Stimulated activated CD8-positive, alpha-beta memory T cell treated with anti-CD3 and anti-CD28 coated beads, Interleukin-7, amount 100 ng/mL, for 4 hours (primary cell): ENCODE measurements around the gene MTPN.

Experiments used
- DNase-seq, 2 donors: peaks; one replicate each; pipeline ENCODE4 v3.0.0-alpha.2; 2020; ENCODE audit warnings: low read depth in 2 of 2

The MTPN gene

DNA sequence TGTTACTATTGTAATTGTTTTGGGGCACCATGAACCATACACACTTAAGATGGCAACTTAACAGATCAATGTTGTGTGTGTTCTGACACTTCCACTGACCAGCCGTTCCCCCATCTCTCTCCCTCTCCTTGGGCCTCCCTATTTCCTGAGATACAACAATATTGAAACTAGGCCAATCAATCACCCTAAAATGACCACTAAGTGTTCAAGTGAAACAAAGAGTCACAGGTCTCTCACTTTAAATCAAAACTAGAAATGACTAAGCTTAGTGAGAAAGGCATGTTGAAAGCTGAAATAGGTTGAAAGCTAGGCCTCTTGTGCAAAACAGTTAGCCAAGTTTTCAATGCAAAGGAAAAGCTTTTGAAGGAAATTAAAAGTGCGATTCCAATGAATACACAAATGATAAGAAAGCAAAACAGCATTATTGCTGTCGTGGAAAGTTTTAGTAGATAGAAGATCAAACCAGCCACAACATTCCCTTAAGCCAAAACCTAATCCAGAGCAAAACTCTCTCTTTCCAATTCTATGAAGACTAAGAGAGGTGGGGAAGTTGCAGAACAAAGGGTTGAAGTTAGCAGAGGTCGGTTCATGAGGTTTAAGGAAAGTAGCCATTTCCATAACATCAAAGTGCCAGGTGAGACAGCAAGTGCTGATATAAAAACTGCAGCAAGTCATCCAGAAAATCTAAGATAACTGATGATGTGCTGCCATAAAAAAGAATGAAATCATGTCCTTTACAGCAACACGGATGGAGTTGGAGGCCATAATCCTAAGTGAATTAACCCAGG is 90.6 kb downstream of the MTPN start:
- no peak for DNase-seq

DNA sequence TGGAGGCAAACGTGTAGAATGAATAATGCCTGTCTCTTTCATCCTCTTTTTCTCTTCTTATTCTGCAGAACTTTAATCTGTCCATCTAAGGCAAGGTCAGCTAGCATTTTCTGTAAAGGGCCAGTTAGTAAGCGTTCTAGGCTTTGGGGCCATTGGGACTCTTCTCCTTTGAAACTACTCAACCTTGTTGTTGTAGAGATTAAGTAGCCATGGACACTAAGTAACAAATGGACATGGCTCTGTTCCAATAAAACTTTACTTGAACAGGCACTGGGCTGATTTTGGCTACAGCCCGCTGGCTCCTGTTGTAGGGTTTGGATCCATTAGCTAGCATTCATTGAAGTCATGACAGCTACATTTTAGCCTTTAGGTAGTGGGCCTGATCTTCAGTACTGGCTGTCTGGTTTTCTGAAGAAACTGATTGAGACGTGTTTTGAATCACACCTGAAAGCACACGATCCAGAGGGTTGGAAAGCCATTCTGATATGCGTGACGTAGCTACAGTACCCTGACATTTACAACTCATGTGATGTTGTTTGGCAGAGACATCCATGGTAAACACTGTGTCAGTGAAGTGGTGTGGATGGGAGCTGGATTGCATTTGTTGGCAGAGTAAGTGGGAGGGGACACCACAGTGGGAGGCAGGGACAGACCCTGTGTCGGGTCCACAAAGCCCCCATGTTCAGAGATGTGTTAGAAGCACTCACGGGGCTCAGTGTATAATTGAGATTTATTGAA is 92.5 kb downstream of the MTPN start:
- no peak for DNase-seq

DNA sequence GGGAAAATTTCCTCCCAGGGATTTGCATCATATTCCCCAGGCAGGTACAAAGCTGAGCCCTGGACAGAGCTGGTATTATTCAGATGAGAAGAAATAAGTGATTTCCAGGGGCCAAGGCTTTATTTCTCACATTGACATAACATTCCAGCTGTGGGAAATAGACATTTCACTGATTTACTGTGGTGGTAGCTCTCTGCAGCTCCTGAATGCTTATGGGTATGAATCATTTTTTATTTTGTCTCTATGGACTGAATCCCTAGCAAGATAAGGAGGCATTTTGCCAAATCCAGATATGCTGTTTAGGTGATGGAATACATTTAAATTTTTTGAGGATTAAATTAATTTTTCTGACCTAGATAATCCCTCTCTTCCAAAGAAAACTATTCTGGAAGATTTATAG is 97.9 kb downstream of the MTPN start:
- DNase-seq: no peak

DNA sequence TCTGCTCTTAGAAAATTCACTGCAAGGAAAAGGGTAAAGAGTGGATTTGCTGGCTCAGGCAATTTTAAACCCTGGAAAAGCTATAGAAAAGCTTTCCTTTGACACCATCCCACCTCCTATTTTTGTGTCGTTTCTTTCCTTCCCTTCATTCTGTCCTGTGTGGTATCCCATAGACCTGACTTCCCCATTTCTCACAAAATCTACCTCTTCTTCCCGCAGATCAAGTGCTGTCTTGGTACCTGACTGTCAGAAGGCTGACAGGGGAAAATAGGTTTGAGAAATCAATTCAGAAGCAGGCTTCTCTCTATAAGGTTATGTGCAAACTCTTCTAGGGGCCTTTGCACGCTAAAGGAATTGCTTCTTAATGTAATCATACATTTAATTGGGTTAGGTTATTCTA is 98.9 kb downstream of the MTPN start:
- DNase-seq: no peak

DNA sequence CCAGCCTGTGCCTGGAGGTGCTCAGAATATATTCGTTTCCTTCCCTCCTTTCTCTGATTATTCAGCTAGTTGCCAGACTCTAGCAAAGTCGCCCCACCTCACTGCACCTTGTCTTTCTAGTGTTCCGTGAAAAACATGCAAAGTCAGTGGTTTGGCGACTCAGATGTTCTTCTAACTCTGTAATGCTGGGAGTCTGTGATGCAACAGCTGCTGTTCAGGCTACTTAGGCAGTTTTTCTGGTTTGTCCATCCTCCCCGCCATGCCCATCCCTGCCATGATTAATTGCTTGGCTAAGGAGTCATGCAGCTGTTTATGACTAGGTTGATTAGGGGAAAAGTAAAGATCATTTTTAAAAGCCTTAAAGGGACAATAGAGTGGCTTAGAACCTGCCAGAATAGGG is 99.4 kb downstream of the MTPN start:
- no peak for DNase-seq
